Body of pancreas (tissue), 4 donors: ENCODE measurements around the gene HOMER2.

Source experiments
- POLR2A ChIP-seq, 3 donors: fragments of 450-650 bp; IDR thresholded peaks; one replicate each; pipeline ENCODE4 v1.6.1; 2016; ENCODE audit warnings: antibody characterized with exemption in 3 of 3, mild to moderate bottlenecking in 2 of 3
- TF ChIP-seq, protein P1 (sequence below), 7 experiments: fragments of 450-650 bp in 4 of 7; fragments of 200-600 bp in 3 of 7; sonication (generic) in 3 of 7; IDR thresholded peaks; one replicate each; pipeline ENCODE4 v1.5.1; 2016 to 2019; ENCODE audit warnings: antibody characterized with exemption in 7 of 7

DNA sequence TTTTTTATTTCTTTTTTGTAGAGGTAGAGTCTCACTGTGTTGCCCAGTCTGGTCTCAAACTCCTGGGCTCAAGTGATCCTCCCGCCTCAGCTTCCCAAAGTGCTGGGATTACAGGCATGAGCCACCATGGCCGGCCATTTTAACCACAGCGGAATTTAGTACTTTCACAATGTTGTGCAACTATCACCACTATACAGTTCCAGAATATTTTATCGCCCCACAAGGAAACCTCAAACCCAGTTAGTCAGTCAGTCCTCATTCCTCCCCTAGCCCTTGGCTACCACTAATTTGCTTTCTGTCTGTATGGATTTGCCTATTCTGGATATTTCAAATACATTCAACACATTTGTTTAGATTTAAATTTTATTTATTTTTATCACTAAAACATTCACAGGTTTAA is 15.5 kb upstream of the HOMER2 start:
- TF ChIP-seq POLR2A (IDR thresholded peaks at IDR 0.05): no peak
- TF ChIP-seq, protein P1, sequence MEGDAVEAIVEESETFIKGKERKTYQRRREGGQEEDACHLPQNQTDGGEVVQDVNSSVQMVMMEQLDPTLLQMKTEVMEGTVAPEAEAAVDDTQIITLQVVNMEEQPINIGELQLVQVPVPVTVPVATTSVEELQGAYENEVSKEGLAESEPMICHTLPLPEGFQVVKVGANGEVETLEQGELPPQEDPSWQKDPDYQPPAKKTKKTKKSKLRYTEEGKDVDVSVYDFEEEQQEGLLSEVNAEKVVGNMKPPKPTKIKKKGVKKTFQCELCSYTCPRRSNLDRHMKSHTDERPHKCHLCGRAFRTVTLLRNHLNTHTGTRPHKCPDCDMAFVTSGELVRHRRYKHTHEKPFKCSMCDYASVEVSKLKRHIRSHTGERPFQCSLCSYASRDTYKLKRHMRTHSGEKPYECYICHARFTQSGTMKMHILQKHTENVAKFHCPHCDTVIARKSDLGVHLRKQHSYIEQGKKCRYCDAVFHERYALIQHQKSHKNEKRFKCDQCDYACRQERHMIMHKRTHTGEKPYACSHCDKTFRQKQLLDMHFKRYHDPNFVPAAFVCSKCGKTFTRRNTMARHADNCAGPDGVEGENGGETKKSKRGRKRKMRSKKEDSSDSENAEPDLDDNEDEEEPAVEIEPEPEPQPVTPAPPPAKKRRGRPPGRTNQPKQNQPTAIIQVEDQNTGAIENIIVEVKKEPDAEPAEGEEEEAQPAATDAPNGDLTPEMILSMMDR (IDR thresholded peaks at IDR 0.05): no peak
